Measurements from ENCODE around the gene PCBP1. TPM values are rescaled to one million over a fixed set of nuclear protein-coding genes. Genes with fewer than 3 reads are reported as not detected.
"Not testable (repeated sequence)": the region's sequence is repeated elsewhere in the genome, so short reads cannot be mapped to it uniquely, and the experiment has no call there.

The PCBP1 gene
- polyA plus RNA-seq, 12 donors = 201 to 310 (median 264) TPM; not detected in 1

- DNase-seq = peak; percentile 80
Observed at GRCh38 chr2:70070542-70071268, 16.6 kb upstream of the PCBP1 start.

- DNase-seq = no peak
Observed at GRCh38 chr2:70073493-70073892, 13.8 kb upstream of the PCBP1 start.

- DNase-seq = no peak
Observed at GRCh38 chr2:70078384-70078783, 8.9 kb upstream of the PCBP1 start.

- no peak for DNase-seq
Observed at GRCh38 chr2:70080610-70081200, 6.6 kb upstream of the PCBP1 start.

GRCh38 chr2:70081221-70081620 lies 6.1 kb upstream of the PCBP1 start:
- no peak for DNase-seq

GRCh38 chr2:70083344-70084156 lies 3.7 kb upstream of the PCBP1 start:
- DNase-seq = no peak

- no peak for DNase-seq
Observed at GRCh38 chr2:70084973-70085710, 2.1 kb upstream of the PCBP1 start.

GRCh38 chr2:70085711-70086277 lies 1.5 kb upstream of the PCBP1 start:
- DNase-seq = no peak

GRCh38 chr2:70086278-70086837 lies 919 bp upstream of the PCBP1 start:
- peak; percentile 87 for DNase-seq

GRCh38 chr2:70087702-70088597 lies 673 bp downstream of the PCBP1 start:
- DNase-seq = no peak

- no peak for DNase-seq
Observed at GRCh38 chr2:70088598-70089219, 1.4 kb downstream of the PCBP1 start.

- DNase-seq = no peak
Observed at GRCh38 chr2:70089220-70089982, 2.1 kb downstream of the PCBP1 start.

GRCh38 chr2:70089983-70090525 lies 2.8 kb downstream of the PCBP1 start:
- DNase-seq = no peak

- no peak for DNase-seq
Observed at GRCh38 chr2:70090706-70091334, 3.5 kb downstream of the PCBP1 start.

- DNase-seq = no peak
Observed at GRCh38 chr2:70091364-70091763, 4.1 kb downstream of the PCBP1 start.

- DNase-seq = no peak
Observed at GRCh38 chr2:70091816-70092215, 4.5 kb downstream of the PCBP1 start.

- DNase-seq = not testable (repeated sequence)
Observed at GRCh38 chr2:70092576-70093243, 5.4 kb downstream of the PCBP1 start.

Measured in muscle of arm (tissue), 12 donors.